GM12873 (cell line): ENCODE measurements around the gene TAF1C.

ENCODE experiments used
- TF ChIP-seq, protein P1 (sequence below): IDR thresholded peaks from 2 replicates; pipeline ENCODE4 v1.5.1; 2012; ENCODE audit warnings: low read depth, mild to moderate bottlenecking, moderate library complexity, low read length, control low read depth; ENCODE audit not compliant: insufficient read depth; ENCODE audit errors: missing control alignments

The TAF1C gene

DNA sequence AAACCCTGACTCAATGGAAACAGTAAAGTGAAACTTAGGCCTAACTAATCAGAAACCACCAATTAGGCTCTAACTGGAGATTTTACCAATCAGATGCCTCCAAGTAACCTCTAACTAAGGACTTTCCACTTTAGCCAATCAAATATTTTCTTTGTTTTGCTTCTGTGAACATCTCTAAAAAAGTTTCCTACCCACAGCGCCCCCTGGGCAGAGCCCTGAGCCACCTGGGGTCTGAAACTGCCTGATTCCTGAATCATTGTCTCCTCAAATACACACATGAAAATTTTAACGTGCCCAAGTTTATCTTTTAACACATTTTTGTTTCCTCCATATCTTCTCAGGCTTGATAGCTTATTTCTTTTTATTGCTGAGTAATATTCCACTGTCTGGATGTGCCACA is 23.1 kb upstream of the TAF1C start:
- TF ChIP-seq, protein P1, sequence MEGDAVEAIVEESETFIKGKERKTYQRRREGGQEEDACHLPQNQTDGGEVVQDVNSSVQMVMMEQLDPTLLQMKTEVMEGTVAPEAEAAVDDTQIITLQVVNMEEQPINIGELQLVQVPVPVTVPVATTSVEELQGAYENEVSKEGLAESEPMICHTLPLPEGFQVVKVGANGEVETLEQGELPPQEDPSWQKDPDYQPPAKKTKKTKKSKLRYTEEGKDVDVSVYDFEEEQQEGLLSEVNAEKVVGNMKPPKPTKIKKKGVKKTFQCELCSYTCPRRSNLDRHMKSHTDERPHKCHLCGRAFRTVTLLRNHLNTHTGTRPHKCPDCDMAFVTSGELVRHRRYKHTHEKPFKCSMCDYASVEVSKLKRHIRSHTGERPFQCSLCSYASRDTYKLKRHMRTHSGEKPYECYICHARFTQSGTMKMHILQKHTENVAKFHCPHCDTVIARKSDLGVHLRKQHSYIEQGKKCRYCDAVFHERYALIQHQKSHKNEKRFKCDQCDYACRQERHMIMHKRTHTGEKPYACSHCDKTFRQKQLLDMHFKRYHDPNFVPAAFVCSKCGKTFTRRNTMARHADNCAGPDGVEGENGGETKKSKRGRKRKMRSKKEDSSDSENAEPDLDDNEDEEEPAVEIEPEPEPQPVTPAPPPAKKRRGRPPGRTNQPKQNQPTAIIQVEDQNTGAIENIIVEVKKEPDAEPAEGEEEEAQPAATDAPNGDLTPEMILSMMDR = no peak

DNA sequence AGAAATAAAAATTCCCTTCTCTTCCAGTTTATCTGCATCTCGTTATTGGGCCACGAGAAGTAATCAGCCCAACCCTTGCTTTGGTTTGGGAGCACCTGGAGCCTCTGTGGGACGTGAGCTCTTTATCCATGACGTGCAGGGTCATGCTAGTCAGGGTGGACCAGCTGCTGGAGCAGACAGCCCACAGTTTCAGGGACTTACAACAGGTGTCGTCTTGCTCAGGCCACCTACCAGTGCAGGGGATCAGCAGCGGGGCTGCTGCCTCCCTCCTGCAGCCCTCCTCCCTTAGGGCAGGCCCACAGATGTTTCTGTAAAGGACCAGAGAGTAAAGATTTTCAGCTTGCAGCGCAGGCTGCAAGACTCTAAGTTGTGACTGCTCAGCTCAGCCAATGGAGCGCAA is 21.0 kb upstream of the TAF1C start:
- TF ChIP-seq, protein P1 = no peak

DNA sequence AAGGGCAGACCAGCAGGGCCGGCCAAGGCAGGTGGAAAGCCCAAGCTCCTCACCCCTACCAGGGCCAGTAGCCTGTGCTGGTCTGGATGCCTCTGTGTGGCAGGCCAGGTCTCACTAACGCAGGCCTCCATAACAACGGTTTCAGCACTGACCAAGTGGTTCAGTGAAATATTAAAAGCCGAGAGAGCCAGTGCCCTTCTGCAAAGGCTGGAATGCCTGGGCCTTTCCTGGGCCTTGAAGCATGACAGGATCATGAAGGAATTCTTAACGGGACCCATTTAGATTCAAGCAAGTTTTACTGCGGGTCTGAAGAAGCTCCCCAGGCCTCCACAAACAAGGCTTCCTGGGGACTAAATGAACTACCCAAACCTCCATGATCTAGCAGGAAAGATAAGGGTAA is 20.4 kb upstream of the TAF1C start:
- TF ChIP-seq, protein P1 = no peak

DNA sequence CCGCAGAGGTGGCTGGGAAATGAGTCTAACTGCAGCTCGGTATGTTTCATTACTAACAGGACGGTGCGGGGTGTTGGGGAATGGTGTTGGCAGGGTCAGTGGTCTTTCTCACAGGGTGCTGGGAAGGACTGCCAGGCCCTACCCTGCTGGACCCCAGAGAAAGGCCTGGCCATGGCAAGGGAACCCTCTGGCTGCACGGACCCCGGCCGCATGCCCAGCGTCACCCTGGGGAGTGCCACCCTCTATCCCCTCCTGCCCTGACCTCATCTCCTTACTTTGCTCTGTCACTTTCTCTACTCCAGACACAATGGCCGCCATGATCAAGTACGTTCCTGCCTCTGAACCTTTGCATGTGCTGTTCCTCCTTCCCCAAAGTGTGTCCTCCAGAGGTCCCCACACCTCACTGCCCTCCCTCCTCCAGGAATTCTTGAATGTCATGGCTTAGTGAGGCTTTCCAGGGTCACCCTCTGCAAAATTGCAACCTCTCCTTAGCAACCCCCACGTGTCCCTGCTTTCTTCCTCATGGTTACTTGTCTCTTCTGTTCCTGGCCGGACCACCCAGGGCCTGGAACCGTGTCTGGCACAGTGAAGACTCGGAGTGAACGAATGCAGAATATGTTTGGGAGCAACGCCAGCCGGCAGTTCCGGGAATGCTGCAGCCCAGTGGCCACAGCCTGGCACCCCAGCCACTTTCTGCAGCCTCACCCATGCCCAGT is 19.3 kb upstream of the TAF1C start:
- TF ChIP-seq, protein P1 = no peak

DNA sequence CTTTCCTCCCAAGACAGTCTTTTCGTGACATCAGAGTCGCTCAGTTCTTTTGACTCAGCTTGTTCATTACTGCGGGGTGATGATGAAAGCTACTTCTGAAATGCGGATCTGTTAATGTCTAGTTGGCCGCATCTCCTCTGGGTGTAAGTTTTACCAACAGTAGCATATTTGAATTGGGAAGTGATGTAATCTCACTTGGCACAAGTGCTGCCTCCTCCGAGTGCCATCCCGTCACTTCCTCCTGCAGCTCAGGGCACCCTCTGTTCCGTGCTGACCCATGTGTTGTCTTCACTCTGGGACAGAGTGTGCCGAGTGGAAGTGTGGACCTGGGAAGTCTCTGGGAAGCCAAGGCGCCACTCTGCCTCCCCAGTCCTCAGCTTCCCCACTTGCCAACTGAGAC is 13.0 kb upstream of the TAF1C start:
- TF ChIP-seq, protein P1 = no peak

DNA sequence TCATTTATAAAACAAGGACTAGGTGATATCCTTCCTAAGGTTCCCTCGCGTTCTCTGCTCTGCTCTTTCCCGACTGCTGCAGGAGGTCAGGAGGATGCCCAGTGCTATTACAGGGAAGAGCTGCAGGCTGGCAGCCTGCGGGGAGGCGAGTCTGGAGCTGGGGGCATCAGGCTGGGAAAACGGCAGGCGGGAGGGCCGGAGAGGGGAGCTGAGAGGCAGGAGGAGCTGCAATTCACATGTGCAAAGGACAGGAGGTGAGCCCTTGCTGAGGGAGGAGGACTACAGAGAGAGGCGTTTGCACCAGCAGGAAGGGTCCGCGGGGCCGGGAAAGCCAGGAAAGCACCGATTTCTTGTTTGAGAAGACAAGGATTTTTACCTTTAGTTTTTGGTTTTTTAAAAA is 12.2 kb upstream of the TAF1C start:
- TF ChIP-seq, protein P1 = no peak

DNA sequence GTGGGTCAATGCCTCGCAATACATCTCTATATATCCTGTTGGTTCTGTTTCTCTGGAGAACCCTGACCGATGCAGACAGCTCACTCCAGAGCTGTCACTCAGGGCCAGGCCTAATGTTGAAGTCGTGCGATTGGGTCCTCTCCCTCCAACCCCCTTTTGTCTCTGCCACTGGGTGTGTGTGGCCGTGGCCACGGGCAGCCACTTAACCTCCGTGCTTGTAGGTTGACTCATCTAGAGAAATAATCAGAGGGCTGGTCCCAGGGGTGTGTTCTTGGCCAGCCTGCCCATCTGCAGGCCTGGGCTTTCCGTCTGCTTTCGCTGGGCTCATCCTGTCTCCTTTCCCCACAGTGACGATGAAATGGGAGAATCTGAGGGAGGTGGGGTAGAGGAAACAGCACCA is 11.5 kb upstream of the TAF1C start:
- TF ChIP-seq, protein P1 = no peak
